Measurements from ENCODE around the gene TTC7B. TPM values are rescaled to one million over a fixed set of nuclear protein-coding genes. Genes with fewer than 3 reads are reported as not detected.

The TTC7B gene
- total and polyA plus RNA-seq, 7 donors = 18.9 to 97.0 (median 59.0) TPM

- DNase-seq = no peak
- intact Hi-C loops (cut with DNase I) = no loop called here
- Histone ChIP-seq H3K4me1 (no peaks in the 10 kb centered on the region), H3K4me3 (no peak overlapping the region), H3K9me3 (no peaks in the 10 kb centered on the region), H3K36me3 (ENCODE audit: insufficient read depth in 1 of 2, low read depth in 1 of 2) (peaks cover 0 to 53% of the 10 kb centered on the region in 2 donors), H3K27me3 (ENCODE audit: insufficient read depth in 3 of 3, low read length in 2 of 3) (no peaks in the 10 kb centered on the region), H3K27ac (no peak overlapping the region)
- no peak for ATAC-seq
- TF ChIP-seq CTCF (IDR thresholded peaks at IDR 0.05) = no peak
- 76 to 83% (median 82%) methylated on average over 4 of the region's 4 CpGs for WGBS, 3 donors
Measured at GRCh38 chr14:90782892-90783291, 33.3 kb downstream of the TTC7B start.

- WGBS, 3 donors = 77 to 88% (median 84%) methylated on average over 8 of the region's 8 CpGs
- Histone ChIP-seq H3K27me3 (ENCODE audit: insufficient read depth in 3 of 3, low read length in 2 of 3) (no peaks in the 10 kb centered on the region), H3K4me3 (no peak overlapping the region), H3K9me3 (no peaks in the 10 kb centered on the region), H3K27ac (no peak overlapping the region), H3K4me1 (no peaks in the 10 kb centered on the region), H3K36me3 (ENCODE audit: insufficient read depth in 1 of 2, low read depth in 1 of 2) (peaks cover 0 to 62% of the 10 kb centered on the region in 2 donors)
- intact Hi-C loops (cut with DNase I) = no loop called here
- DNase-seq = no peak
- ATAC-seq = no peak
- no peak for TF ChIP-seq CTCF (IDR thresholded peaks at IDR 0.05)
Measured at GRCh38 chr14:90781876-90782275, 34.4 kb downstream of the TTC7B start.

GRCh38 chr14:90781344-90781761 lies 34.9 kb downstream of the TTC7B start:
- Histone ChIP-seq H3K27me3 (ENCODE audit: insufficient read depth in 3 of 3, low read length in 2 of 3) (no peaks in the 10 kb centered on the region), H3K27ac (no peak overlapping the region), H3K9me3 (no peaks in the 10 kb centered on the region), H3K4me1 (no peaks in the 10 kb centered on the region), H3K4me3 (no peak overlapping the region), H3K36me3 (ENCODE audit: insufficient read depth in 1 of 2, low read depth in 1 of 2) (peaks cover 0 to 64% of the 10 kb centered on the region in 2 donors)
- no peak for TF ChIP-seq CTCF (IDR thresholded peaks at IDR 0.05)
- WGBS, 3 donors = 94 to 98% (median 94%) methylated on average over 4 of the region's 4 CpGs
- no peak for ATAC-seq
- intact Hi-C loops (cut with DNase I) = no loop called here
- DNase-seq = no peak

- WGBS, 3 donors = 88 to 94% (median 92%) methylated on average over 12 of the region's 12 CpGs
- Histone ChIP-seq H3K36me3 (ENCODE audit: insufficient read depth in 1 of 2, low read depth in 1 of 2) (peaks cover 0 to 64% of the 10 kb centered on the region in 2 donors), H3K27ac (no peak overlapping the region), H3K4me1 (no peaks in the 10 kb centered on the region), H3K9me3 (no peaks in the 10 kb centered on the region), H3K27me3 (ENCODE audit: insufficient read depth in 3 of 3, low read length in 2 of 3) (no peaks in the 10 kb centered on the region), H3K4me3 (no peak overlapping the region)
- TF ChIP-seq CTCF (IDR thresholded peaks at IDR 0.05) = no peak
- intact Hi-C loops (cut with DNase I) = no loop called here
- DNase-seq (no peak), ATAC-seq (no peak)
Measured at GRCh38 chr14:90780519-90780918, 35.7 kb downstream of the TTC7B start.

- DNase-seq = no peak
- ATAC-seq = no peak
- WGBS, 3 donors = 61 to 78% (median 75%) methylated on average over 13 of the region's 13 CpGs
- no peak overlapping the region for H3K27ac ChIP-seq
- H3K36me3 ChIP-seq (ENCODE audit: insufficient read depth in 1 of 2, low read depth in 1 of 2) = peaks cover 0 to 65% of the 10 kb centered on the region in 2 donors
- no peak overlapping the region for H3K4me3 ChIP-seq
- no peaks in the 10 kb centered on the region for H3K4me1 ChIP-seq
- TF ChIP-seq CTCF (IDR thresholded peaks at IDR 0.05) = no peak
- H3K27me3 ChIP-seq (ENCODE audit: insufficient read depth in 3 of 3, low read length in 2 of 3) = no peaks in the 10 kb centered on the region
- no peaks in the 10 kb centered on the region for H3K9me3 ChIP-seq
- intact Hi-C loops (cut with DNase I) = no loop called here
Measured at GRCh38 chr14:90778571-90779255, 37.5 kb downstream of the TTC7B start.

All from psoas muscle (tissue), 8 donors.